ENCODE measurements around the gene MSMB. TPM values are rescaled to one million over a fixed set of nuclear protein-coding genes. Genes with fewer than 3 reads are reported as not detected.

MSMB gene
- total and polyA plus RNA-seq, 9 of the 15 experiments (the other 6 are each of a cell fraction or from before 2014, with no cell fraction given), result 0.21 to 0.60 TPM; not detected in 7

DNA sequence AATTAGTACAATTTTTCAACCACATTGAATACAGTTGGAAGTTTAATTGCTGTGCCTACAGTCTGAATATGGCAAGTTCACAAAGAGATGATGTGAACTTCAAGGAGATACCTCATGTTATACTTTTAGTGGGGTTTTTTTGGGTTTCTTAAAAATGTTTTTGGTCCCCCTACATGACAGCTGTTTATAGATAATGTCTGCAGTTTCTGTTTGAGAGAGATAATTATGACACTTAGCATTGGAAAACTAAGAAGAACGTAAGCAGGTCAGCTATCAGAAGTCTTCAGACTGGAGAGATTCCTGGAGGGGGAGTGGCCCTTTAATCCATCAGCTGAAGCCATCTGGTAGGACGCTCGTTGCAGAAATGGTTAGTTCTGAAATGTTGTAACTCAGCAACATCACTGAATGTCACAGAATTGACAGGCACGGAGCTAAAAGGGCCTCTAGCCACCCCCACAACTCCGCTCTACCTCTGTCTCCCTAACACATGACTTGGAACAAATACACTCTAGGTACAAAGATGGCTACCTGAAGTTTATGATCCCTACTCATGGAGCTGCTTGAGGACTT, 44.8 kb downstream of the MSMB start:
- Histone ChIP-seq H3K9ac (ENCODE audit: insufficient read depth in 1 of 2, low read depth in 2 of 2, low read length in 2 of 2) (peak overlapping the region in 1 of 2 experiments; percentile 62; a peak in 2 of 4 replicates), H4K20me1 (replicated peaks; ENCODE audit: control insufficient read depth, insufficient read depth, low read length) (no peaks in the 10 kb centered on the region), H2AFZ (ENCODE audit: low read depth, low read length) (0 out of 2 replicates have a peak overlapping the region, but pooled peaks have one; percentile 6), H3K4me2 (ENCODE audit: insufficient read depth, low read length) (peak overlapping the region; percentile 57), H3K4me1 (replicated peaks in 1 of 2; ENCODE audit: control insufficient read depth in 2 of 2, insufficient read depth in 2 of 2, low read length in 2 of 2) (peaks cover 16 to 41% of the 10 kb centered on the region in 2 experiments; a peak in 4 of 5 replicates), H3K9me1 (ENCODE audit: control insufficient read depth, insufficient read depth, low read length) (no peaks in the 10 kb centered on the region), H3K9me3 (replicated peaks; ENCODE audit: control insufficient read depth, insufficient read depth, low read depth, low read length) (0 out of 2 replicates have a peak, but pooled peaks cover 2% of the 10 kb centered on the region), H3K79me2 (ENCODE audit: control insufficient read depth, insufficient read depth, low read length) (peaks cover 53% of the 10 kb centered on the region), H3K4me3 (no peak overlapping the region), H3K36me3 (ENCODE audit: control insufficient read depth, insufficient read depth, low read length) (peaks cover 87% of the 10 kb centered on the region), H3K27me3 (ENCODE audit: control insufficient read depth in 2 of 2, insufficient read depth in 2 of 2, low read length in 2 of 2) (no peaks in the 10 kb centered on the region), H3K27ac (ENCODE audit: extremely low read depth, low read depth, low read length) (peak overlapping the region; percentile 86)
- intact Hi-C loops (cut with micrococcal nuclease), result loop anchor here (1.0 to 2.0 kb wide), 2 partner anchors 18 to 22 kb away; no protein-coding TSS in a partner anchor
- FAIRE-seq (no peak), DNase-seq (ENCODE audit: extremely low read depth in 1 of 4, low spot score in 3 of 4) (peak; percentile 90 to 99 (median 93)), ATAC-seq (peak; percentile 95)
- WGBS (ENCODE audit: insufficient coverage, low coverage, missing lambda C conversion rate), result 2% methylated on average over 5 of the region's 5 CpGs
- POLR2A ChIA-PET, result interaction anchor here (1.0 to 2.9 kb wide), 9 partner anchors 9 to 31 kb away, joined by 4 to 37 read pairs (median 7); partner anchors contain the start of gene NCOA4
- in situ Hi-C loops (cut with MboI), result no loop called here
- CTCF ChIA-PET (ENCODE audit: low intra/inter-chr PET ratio), result no interaction called here
- BruUV-seq (replicated peaks), result no TSS peak
- TF ChIP-seq, protein P1, sequence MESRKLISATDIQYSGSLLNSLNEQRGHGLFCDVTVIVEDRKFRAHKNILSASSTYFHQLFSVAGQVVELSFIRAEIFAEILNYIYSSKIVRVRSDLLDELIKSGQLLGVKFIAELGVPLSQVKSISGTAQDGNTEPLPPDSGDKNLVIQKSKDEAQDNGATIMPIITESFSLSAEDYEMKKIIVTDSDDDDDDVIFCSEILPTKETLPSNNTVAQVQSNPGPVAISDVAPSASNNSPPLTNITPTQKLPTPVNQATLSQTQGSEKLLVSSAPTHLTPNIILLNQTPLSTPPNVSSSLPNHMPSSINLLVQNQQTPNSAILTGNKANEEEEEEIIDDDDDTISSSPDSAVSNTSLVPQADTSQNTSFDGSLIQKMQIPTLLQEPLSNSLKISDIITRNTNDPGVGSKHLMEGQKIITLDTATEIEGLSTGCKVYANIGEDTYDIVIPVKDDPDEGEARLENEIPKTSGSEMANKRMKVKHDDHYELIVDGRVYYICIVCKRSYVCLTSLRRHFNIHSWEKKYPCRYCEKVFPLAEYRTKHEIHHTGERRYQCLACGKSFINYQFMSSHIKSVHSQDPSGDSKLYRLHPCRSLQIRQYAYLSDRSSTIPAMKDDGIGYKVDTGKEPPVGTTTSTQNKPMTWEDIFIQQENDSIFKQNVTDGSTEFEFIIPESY (CRISPR knock-in tag; IDR thresholded peaks at IDR 0.05), result peak; percentile 49; the same call in 1 of the 2 replicates
- TF ChIP-seq ERF (CRISPR knock-in tag; IDR thresholded peaks at IDR 0.05) (0 out of 2 replicates have a peak, but pooled peaks have one; percentile 12), ZNF212 (CRISPR knock-in tag; IDR thresholded peaks at IDR 0.05) (no peak), HDAC1 (IDR thresholded peaks at IDR 0.05) (peak; percentile 90 to 98), PTTG1 (tag; IDR thresholded peaks at IDR 0.05; ENCODE audit: low read depth) (no peak), HNRNPLL (IDR thresholded peaks at IDR 0.05; ENCODE audit: low read depth, low read length, poor library complexity, severe bottlenecking) (no peak)
- TF ChIP-seq, protein P2, sequence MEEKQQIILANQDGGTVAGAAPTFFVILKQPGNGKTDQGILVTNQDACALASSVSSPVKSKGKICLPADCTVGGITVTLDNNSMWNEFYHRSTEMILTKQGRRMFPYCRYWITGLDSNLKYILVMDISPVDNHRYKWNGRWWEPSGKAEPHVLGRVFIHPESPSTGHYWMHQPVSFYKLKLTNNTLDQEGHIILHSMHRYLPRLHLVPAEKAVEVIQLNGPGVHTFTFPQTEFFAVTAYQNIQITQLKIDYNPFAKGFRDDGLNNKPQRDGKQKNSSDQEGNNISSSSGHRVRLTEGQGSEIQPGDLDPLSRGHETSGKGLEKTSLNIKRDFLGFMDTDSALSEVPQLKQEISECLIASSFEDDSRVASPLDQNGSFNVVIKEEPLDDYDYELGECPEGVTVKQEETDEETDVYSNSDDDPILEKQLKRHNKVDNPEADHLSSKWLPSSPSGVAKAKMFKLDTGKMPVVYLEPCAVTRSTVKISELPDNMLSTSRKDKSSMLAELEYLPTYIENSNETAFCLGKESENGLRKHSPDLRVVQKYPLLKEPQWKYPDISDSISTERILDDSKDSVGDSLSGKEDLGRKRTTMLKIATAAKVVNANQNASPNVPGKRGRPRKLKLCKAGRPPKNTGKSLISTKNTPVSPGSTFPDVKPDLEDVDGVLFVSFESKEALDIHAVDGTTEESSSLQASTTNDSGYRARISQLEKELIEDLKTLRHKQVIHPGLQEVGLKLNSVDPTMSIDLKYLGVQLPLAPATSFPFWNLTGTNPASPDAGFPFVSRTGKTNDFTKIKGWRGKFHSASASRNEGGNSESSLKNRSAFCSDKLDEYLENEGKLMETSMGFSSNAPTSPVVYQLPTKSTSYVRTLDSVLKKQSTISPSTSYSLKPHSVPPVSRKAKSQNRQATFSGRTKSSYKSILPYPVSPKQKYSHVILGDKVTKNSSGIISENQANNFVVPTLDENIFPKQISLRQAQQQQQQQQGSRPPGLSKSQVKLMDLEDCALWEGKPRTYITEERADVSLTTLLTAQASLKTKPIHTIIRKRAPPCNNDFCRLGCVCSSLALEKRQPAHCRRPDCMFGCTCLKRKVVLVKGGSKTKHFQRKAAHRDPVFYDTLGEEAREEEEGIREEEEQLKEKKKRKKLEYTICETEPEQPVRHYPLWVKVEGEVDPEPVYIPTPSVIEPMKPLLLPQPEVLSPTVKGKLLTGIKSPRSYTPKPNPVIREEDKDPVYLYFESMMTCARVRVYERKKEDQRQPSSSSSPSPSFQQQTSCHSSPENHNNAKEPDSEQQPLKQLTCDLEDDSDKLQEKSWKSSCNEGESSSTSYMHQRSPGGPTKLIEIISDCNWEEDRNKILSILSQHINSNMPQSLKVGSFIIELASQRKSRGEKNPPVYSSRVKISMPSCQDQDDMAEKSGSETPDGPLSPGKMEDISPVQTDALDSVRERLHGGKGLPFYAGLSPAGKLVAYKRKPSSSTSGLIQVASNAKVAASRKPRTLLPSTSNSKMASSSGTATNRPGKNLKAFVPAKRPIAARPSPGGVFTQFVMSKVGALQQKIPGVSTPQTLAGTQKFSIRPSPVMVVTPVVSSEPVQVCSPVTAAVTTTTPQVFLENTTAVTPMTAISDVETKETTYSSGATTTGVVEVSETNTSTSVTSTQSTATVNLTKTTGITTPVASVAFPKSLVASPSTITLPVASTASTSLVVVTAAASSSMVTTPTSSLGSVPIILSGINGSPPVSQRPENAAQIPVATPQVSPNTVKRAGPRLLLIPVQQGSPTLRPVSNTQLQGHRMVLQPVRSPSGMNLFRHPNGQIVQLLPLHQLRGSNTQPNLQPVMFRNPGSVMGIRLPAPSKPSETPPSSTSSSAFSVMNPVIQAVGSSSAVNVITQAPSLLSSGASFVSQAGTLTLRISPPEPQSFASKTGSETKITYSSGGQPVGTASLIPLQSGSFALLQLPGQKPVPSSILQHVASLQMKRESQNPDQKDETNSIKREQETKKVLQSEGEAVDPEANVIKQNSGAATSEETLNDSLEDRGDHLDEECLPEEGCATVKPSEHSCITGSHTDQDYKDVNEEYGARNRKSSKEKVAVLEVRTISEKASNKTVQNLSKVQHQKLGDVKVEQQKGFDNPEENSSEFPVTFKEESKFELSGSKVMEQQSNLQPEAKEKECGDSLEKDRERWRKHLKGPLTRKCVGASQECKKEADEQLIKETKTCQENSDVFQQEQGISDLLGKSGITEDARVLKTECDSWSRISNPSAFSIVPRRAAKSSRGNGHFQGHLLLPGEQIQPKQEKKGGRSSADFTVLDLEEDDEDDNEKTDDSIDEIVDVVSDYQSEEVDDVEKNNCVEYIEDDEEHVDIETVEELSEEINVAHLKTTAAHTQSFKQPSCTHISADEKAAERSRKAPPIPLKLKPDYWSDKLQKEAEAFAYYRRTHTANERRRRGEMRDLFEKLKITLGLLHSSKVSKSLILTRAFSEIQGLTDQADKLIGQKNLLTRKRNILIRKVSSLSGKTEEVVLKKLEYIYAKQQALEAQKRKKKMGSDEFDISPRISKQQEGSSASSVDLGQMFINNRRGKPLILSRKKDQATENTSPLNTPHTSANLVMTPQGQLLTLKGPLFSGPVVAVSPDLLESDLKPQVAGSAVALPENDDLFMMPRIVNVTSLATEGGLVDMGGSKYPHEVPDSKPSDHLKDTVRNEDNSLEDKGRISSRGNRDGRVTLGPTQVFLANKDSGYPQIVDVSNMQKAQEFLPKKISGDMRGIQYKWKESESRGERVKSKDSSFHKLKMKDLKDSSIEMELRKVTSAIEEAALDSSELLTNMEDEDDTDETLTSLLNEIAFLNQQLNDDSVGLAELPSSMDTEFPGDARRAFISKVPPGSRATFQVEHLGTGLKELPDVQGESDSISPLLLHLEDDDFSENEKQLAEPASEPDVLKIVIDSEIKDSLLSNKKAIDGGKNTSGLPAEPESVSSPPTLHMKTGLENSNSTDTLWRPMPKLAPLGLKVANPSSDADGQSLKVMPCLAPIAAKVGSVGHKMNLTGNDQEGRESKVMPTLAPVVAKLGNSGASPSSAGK (IDR thresholded peaks at IDR 0.05), result peak; percentile 51
